GM12874 (cell line): ENCODE results near the gene RDH16.

ENCODE experiments used
- TF ChIP-seq, protein P1 (sequence below): IDR thresholded peaks from 2 replicates; pipeline ENCODE4 v1.5.1; 2011; ENCODE audit warnings: low read depth, mild to moderate bottlenecking, control low read depth, low read length, moderate library complexity; ENCODE audit not compliant: insufficient read depth

The RDH16 gene

GRCh38 chr12:56903374-56903773 lies 54.0 kb downstream of the RDH16 start:
- TF ChIP-seq, protein P1, sequence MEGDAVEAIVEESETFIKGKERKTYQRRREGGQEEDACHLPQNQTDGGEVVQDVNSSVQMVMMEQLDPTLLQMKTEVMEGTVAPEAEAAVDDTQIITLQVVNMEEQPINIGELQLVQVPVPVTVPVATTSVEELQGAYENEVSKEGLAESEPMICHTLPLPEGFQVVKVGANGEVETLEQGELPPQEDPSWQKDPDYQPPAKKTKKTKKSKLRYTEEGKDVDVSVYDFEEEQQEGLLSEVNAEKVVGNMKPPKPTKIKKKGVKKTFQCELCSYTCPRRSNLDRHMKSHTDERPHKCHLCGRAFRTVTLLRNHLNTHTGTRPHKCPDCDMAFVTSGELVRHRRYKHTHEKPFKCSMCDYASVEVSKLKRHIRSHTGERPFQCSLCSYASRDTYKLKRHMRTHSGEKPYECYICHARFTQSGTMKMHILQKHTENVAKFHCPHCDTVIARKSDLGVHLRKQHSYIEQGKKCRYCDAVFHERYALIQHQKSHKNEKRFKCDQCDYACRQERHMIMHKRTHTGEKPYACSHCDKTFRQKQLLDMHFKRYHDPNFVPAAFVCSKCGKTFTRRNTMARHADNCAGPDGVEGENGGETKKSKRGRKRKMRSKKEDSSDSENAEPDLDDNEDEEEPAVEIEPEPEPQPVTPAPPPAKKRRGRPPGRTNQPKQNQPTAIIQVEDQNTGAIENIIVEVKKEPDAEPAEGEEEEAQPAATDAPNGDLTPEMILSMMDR, result no peak
